Parathyroid adenoma (tissue), 2 donors: ENCODE measurements around the gene TMUB1.

Experiments used
- H2AFZ ChIP-seq: fragments of 300-600 bp; sonication (generic); one replicate; pipeline ENCODE4 v1.7.0; 2017; ENCODE audit warnings: antibody characterized with exemption, mild to moderate bottlenecking
- H3K27ac ChIP-seq: fragments of 300-600 bp; sonication (generic); one replicate; pipeline ENCODE4 v1.7.0; 2017
- H3K27me3 ChIP-seq: fragments of 300-600 bp; sonication (generic); one replicate; pipeline ENCODE4 v1.7.0; 2017; ENCODE audit warnings: low read length; ENCODE audit not compliant: control insufficient read depth, insufficient read depth
- H3K36me3 ChIP-seq: fragments of 300-600 bp; sonication (generic); one replicate; pipeline ENCODE4 v1.7.0; 2017; ENCODE audit warnings: low read length; ENCODE audit not compliant: control insufficient read depth, insufficient read depth
- H3K4me1 ChIP-seq: fragments of 300-600 bp; sonication (generic); one replicate; pipeline ENCODE4 v1.7.0; 2017; ENCODE audit warnings: control low read depth
- H3K4me2 ChIP-seq: fragments of 300-600 bp; sonication (generic); one replicate; pipeline ENCODE4 v1.7.0; 2017; ENCODE audit warnings: low read length
- H3K4me3 ChIP-seq: fragments of 300-600 bp; sonication (generic); one replicate; pipeline ENCODE4 v1.7.0; 2017; ENCODE audit warnings: low read depth, low read length
- H3K79me2 ChIP-seq: fragments of 300-600 bp; sonication (generic); one replicate; pipeline ENCODE4 v1.7.0; 2017; ENCODE audit warnings: control low read depth
- H3K9ac ChIP-seq: fragments of 300-600 bp; sonication (generic); one replicate; pipeline ENCODE4 v1.7.0; 2017; ENCODE audit warnings: mild to moderate bottlenecking
- H3K9me3 ChIP-seq: fragments of 300-600 bp; sonication (generic); one replicate; pipeline ENCODE4 v1.7.0; 2017; ENCODE audit warnings: low read length; ENCODE audit not compliant: control insufficient read depth
- TF ChIP-seq, protein P1 (sequence below): fragments of 300-600 bp; sonication (generic); IDR thresholded peaks from one replicate; pipeline ENCODE4 v1.7.0; 2017; ENCODE audit warnings: antibody characterized with exemption, mild to moderate bottlenecking
- donor health status: primary hyperparathyroidism.

TMUB1 gene, protein sequence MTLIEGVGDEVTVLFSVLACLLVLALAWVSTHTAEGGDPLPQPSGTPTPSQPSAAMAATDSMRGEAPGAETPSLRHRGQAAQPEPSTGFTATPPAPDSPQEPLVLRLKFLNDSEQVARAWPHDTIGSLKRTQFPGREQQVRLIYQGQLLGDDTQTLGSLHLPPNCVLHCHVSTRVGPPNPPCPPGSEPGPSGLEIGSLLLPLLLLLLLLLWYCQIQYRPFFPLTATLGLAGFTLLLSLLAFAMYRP

DNA sequence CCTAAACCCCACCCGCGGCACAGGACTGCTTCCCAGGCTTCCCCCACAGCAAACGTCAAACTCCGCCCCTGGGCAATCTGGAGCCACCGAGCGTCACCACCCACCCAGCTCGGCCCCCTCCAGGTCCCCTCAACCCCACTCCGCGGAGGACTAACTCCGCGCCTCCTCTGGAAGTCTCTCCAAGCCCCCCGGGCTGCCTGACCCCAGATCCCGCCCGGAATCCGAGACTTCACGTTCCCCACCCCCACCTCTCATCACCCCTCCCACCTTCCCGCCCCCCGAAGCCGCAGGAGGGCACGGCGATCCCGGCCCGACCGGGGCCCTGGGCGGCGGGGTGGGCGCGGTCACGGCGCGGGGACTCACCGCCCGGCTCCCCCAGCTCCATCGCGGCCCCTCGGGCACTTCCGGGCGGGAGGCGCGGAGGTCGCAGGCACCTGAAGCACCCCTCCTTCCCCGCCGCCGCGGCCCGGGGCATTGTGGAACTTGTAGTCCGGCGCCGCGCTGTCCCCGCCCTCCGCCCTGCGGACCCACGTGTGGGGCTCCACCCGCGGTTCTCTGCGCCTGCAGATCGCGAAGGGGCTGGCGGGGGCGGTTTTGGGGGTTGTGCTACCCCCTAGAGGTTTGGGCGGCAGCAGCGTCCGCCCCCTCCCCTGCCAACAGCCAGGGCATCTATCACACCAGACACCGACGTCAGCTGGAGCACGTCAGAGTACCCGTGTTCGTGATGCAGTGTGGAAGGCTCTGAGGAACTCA is at the start of gene TMUB1:
Gene TMUB1, minus strand, starts transcription at position 423 of the 753 bp plus-strand sequence. CDS start 930 bp downstream, outside the sequence.
- Histone ChIP-seq H3K27me3 (no peaks in the 10 kb centered on the region), H3K4me1 (peaks cover 38% of the 10 kb centered on the region), H3K79me2 (peaks cover 18% of the 10 kb centered on the region), H3K27ac (peak within 1 kb of the TSS; percentile 71), H3K9ac (peak within 1 kb of the TSS; percentile 37), H3K4me3 (peak within 1 kb of the TSS; percentile 88), H3K36me3 (no peaks in the 10 kb centered on the region), H3K9me3 (no peaks in the 10 kb centered on the region), H2AFZ (peak within 1 kb of the TSS; percentile 77), H3K4me2 (peak within 1 kb of the TSS; percentile 96)
- TF ChIP-seq, protein P1, sequence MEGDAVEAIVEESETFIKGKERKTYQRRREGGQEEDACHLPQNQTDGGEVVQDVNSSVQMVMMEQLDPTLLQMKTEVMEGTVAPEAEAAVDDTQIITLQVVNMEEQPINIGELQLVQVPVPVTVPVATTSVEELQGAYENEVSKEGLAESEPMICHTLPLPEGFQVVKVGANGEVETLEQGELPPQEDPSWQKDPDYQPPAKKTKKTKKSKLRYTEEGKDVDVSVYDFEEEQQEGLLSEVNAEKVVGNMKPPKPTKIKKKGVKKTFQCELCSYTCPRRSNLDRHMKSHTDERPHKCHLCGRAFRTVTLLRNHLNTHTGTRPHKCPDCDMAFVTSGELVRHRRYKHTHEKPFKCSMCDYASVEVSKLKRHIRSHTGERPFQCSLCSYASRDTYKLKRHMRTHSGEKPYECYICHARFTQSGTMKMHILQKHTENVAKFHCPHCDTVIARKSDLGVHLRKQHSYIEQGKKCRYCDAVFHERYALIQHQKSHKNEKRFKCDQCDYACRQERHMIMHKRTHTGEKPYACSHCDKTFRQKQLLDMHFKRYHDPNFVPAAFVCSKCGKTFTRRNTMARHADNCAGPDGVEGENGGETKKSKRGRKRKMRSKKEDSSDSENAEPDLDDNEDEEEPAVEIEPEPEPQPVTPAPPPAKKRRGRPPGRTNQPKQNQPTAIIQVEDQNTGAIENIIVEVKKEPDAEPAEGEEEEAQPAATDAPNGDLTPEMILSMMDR: peak; percentile 3

DNA sequence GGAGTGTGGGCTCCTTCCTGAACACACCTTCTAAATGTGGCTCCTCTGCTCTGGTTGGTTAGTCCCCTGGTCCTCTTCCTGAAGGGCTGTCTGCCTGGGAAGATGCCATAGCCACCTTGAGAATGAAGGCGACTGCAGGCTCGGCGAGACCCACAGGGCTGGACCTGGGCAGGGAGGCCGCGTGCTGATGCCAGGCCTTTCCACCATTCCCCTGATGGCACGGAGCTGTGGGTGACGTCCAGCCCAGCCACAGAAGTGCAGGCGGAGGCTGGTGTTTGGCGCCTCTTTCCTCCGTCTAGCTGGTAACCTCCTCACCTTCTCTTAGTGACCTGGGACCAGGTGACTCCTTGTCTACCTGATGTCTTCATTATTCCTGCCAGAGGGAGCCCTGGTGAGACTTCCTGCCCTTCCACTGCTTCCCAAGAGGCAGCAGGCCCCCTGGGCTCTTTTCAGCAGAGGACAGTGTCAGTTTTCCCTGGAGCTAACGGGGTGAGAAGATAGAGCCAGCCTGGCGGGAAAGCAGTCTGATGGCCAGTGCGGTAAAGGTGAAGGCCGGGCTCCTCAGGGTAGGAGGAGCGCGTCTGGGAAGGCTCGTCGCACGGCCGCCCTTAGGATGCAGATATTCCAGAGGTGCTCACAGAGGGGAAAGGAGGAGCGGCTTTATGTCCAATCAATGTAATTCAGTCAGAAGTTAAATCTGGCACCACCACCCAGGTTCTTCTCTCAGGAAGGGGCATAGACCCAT is 49.3 kb upstream of the TMUB1 start:
- Histone ChIP-seq H3K27me3 (no peaks in the 10 kb centered on the region), H3K79me2 (peaks cover 11% of the 10 kb centered on the region), H3K9ac (no peak overlapping the region), H3K4me3 (no peak overlapping the region), H3K27ac (no peak overlapping the region), H3K4me2 (no peak overlapping the region), H3K4me1 (no peaks in the 10 kb centered on the region), H3K36me3 (no peaks in the 10 kb centered on the region), H3K9me3 (no peaks in the 10 kb centered on the region), H2AFZ (no peak overlapping the region)
- TF ChIP-seq, protein P1: no peak

DNA sequence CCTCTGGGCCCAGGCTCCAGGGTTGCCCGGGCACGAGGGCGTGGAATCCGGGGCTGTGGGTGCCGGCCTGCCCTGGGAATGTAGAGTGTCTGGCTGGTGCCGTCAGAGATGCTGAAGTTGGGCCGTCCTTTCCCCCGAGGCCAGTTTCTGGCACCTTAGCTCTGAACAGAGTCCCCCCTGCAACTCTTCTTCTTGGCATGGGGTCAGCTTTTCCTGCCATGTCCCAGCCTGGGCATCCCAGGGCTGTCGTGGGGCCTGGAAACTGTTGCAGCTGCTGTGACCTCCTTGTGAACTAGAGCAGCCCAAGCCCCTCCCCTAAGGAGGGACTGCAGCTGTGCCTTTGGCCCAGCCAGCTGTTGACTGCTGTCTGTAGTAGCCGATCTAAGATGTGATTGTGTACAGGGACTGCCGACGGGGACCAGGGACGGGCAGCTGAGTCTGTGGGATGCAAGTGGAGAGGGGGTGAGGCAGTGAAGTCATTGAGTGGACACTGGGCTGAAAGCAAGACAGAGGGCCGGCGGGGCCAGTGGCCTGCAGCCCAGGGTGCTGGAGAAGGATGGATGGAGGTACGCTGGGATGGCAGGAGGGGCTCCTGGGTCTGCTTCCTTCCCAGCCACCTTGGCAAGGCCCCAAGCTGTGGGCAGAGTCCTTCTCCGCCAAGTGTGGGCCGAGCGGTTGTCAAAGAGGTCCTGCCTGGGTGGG is 48.5 kb upstream of the TMUB1 start:
- H3K4me3 ChIP-seq: no peak overlapping the region
- H3K27me3 ChIP-seq: no peaks in the 10 kb centered on the region
- H3K4me1 ChIP-seq: no peaks in the 10 kb centered on the region
- H3K79me2 ChIP-seq: peaks cover 11% of the 10 kb centered on the region
- H3K9me3 ChIP-seq: no peaks in the 10 kb centered on the region
- H2AFZ ChIP-seq: no peak overlapping the region
- TF ChIP-seq, protein P1: no peak
- no peak overlapping the region for H3K27ac ChIP-seq
- no peaks in the 10 kb centered on the region for H3K36me3 ChIP-seq
- H3K4me2 ChIP-seq: no peak overlapping the region
- no peak overlapping the region for H3K9ac ChIP-seq

DNA sequence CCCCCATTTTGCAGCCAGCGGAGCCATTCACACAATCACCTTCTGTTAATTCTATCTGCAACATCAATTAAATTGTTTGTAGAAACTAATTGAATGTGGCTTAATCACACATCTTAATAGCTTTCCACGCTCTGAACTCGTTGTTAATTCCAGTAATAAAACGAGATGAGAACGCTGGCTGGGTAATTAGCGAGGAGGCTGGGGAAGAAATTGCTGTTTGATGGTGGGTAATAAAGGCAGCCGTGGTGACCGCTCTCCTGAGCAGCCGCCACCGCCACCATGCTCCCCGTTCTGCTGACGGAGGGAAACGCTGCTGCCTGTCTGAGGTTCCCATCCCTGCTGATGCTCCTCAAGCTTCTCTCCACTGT is 47.9 kb upstream of the TMUB1 start:
- Histone ChIP-seq H3K9ac (no peak overlapping the region), H2AFZ (no peak overlapping the region), H3K9me3 (no peaks in the 10 kb centered on the region), H3K4me1 (no peaks in the 10 kb centered on the region), H3K27ac (no peak overlapping the region), H3K27me3 (no peaks in the 10 kb centered on the region), H3K4me2 (no peak overlapping the region), H3K4me3 (no peak overlapping the region), H3K79me2 (peaks cover 13% of the 10 kb centered on the region), H3K36me3 (no peaks in the 10 kb centered on the region)
- TF ChIP-seq, protein P1: no peak
